Pancreas (tissue), 10 donors: ENCODE data around the gene HDAC4. TPM values are rescaled to one million over a fixed set of nuclear protein-coding genes. Genes with fewer than 3 reads are reported as not detected.

Source experiments
- ATAC-seq, 4 donors: fragments of 200-7000 bp; cut with Tn5 transposase; one replicate each; pipeline versions ENCODE4 v1.8.0 to v1.9.1; 2020; ENCODE audit warnings: mild to moderate bottlenecking in 4 of 4, moderate library complexity in 4 of 4
- DNase-seq, 6 donors: peaks; one replicate each; pipeline ENCODE4 v3.0.0-alpha.2; 2020
- FAIRE-seq: peaks from 2 replicates; lab custom pipeline; 2012; peaks lifted over from hg19 to GRCh38; lab: Jason Lieb, UNC
- H3K27ac ChIP-seq, 4 donors: fragments of 200-600 bp; sonication (generic); 1 replicate in 3 of 4; 2 replicates in 1 of 4; pipeline versions ENCODE4 v1.5.0 to v1.8.0; 2020
- H3K27me3 ChIP-seq, 4 donors: fragments of 200-600 bp; one replicate each; pipeline ENCODE4 v1.8.0; 2021
- H3K36me3 ChIP-seq, 3 donors: fragments of 200-600 bp; sonication (generic) in 1 of 3; one replicate each; pipeline versions ENCODE4 v1.5.0 to v1.8.0; 2020 to 2021
- H3K4me1 ChIP-seq, 3 donors: fragments of 200-600 bp; one replicate each; pipeline ENCODE4 v1.8.0; 2021
- H3K4me3 ChIP-seq, 4 donors: fragments of 200-600 bp; sonication (generic) in 2 of 4; one replicate each; pipeline versions ENCODE4 v1.5.0 to v1.8.0; 2020 to 2021
- H3K9me3 ChIP-seq, 4 donors: fragments of 200-600 bp; one replicate each; pipeline ENCODE4 v1.8.0; 2021
- CTCF ChIP-seq, 4 donors: fragments of 200-600 bp; sonication (generic) in 3 of 4; IDR thresholded peaks; one replicate each; pipeline versions ENCODE4 v1.5.0 to v1.8.0; 2021; ENCODE audit warnings: antibody characterized with exemption in 4 of 4
- WGBS, 2 donors: extraction: QIAGEN DNeasy Blood & Tissue Kit; methylation state at CpG; one replicate each; pipeline ENCODE4 v1.1.7; 2013; 5-methylcytosine and 5-hydroxymethylcytosine counted together
- intact Hi-C, 3 donors: fragments of 100-400 bp; cut with DNase I; formaldehyde crosslinking; loops; one replicate each; pipeline versions ENCODE4 v1.11.1 to v1.14.2; 2022
- polyA plus RNA-seq, 2 donors: library from polyadenylated mRNA; stranded (reverse); fragments of 200-250 nt; gene quantifications; one replicate each; pipeline ENCODE4 v1.2.3, GENCODE V29; 2013
- total RNA-seq, 6 donors: library from RNA; stranded (reverse); fragmentation: NEBNext Ultra II Directional in 4 of 6; extraction: Animal tissue kit (Norgen Biotek cat#: 25700) in 4 of 6; gene quantifications; one replicate each; pipeline versions ENCODE4 v1.2.1 to v1.2.4, GENCODE V29; 2021 to 2023
- donor health status: healthy with polysubstance abuse.
- donor health status: DM: no; HTN: no; CAD: no; lungs with moderate emphysema.
- donor health status: DM: no; HTN: no; CAD: no.
- donor health status: control.
- donor health status: control.
- donor health status: Bipolar disorder and iron deficiency.
- donor health status: DM: yes; HTN: yes; CAD: no.
- donor health status: DM: no; HTN: no; CAD: no.
- donor health status: DM: no; HTN: no; CAD: no.
- donor health status: DM: yes; HTN: yes; CAD: no.

HDAC4 gene
- total and polyA plus RNA-seq, 8 donors = 8.2 to 31.8 (median 16.6) TPM

- Histone ChIP-seq H3K36me3 (no peaks in the 10 kb centered on the region), H3K27ac (no peak overlapping the region), H3K4me3 (no peak overlapping the region), H3K27me3 (no peaks in the 10 kb centered on the region), H3K4me1 (no peaks in the 10 kb centered on the region), H3K9me3 (no peaks in the 10 kb centered on the region)
- intact Hi-C loops = no loop called here
- FAIRE-seq = no peak
- TF ChIP-seq CTCF (IDR thresholded peaks at IDR 0.05) = no peak
- ATAC-seq = no peak
- WGBS, 2 donors = 77 to 83% methylated on average over 35 of the region's 35 CpGs
- DNase-seq = no peak
These were observed 391.9 kb downstream of the HDAC4 start for GRCh38 chr2:239008677-239009588.

GRCh38 chr2:239008004-239008403, 392.8 kb downstream of the HDAC4 start:
- no peak overlapping the region for H3K27ac ChIP-seq
- TF ChIP-seq CTCF (IDR thresholded peaks at IDR 0.05) = no peak
- ATAC-seq (no peak), DNase-seq (no peak), FAIRE-seq (no peak)
- H3K4me1 ChIP-seq = no peaks in the 10 kb centered on the region
- no peaks in the 10 kb centered on the region for H3K9me3 ChIP-seq
- no peak overlapping the region for H3K4me3 ChIP-seq
- intact Hi-C loops = no loop called here
- no peaks in the 10 kb centered on the region for H3K36me3 ChIP-seq
- H3K27me3 ChIP-seq = no peaks in the 10 kb centered on the region
- WGBS, 2 donors = 66 to 82% methylated on average over 12 of the region's 12 CpGs

- no peak for DNase-seq
- intact Hi-C loops = no loop called here
- FAIRE-seq = no peak
- 71 to 81% methylated on average over 10 of the region's 10 CpGs for WGBS, 2 donors
- Histone ChIP-seq H3K4me1 (no peaks in the 10 kb centered on the region), H3K27ac (no peak overlapping the region), H3K36me3 (no peaks in the 10 kb centered on the region), H3K4me3 (no peak overlapping the region), H3K9me3 (no peaks in the 10 kb centered on the region), H3K27me3 (no peaks in the 10 kb centered on the region)
- no peak for ATAC-seq
- no peak for TF ChIP-seq CTCF (IDR thresholded peaks at IDR 0.05)
These were observed 394.1 kb downstream of the HDAC4 start for GRCh38 chr2:239006622-239007285.

GRCh38 chr2:239005586-239005985, 395.2 kb downstream of the HDAC4 start:
- H3K4me3 ChIP-seq = no peak overlapping the region
- intact Hi-C loops = no loop called here
- no peaks in the 10 kb centered on the region for H3K4me1 ChIP-seq
- no peaks in the 10 kb centered on the region for H3K9me3 ChIP-seq
- WGBS, 2 donors = 63% methylated on average over 4 of the region's 4 CpGs
- H3K36me3 ChIP-seq = no peaks in the 10 kb centered on the region
- ATAC-seq = no peak
- H3K27ac ChIP-seq = no peak overlapping the region
- FAIRE-seq = no peak
- TF ChIP-seq CTCF (IDR thresholded peaks at IDR 0.05) = no peak
- no peaks in the 10 kb centered on the region for H3K27me3 ChIP-seq
- DNase-seq = no peak
